ENCODE results near the gene VTI1A. TPM values are rescaled to one million over a fixed set of nuclear protein-coding genes. Genes with fewer than 3 reads are reported as not detected.

Gene VTI1A
- total RNA-seq, 1 donor from 2014 or later = 39.9 TPM

GRCh38 chr10:112778579-112778978, 331.6 kb downstream of the VTI1A start:
- no peak for DNase-seq (ENCODE audit: low spot score)
- H3K4me3 Mint-ChIP-seq = no peak overlapping the region
- no peaks in the 10 kb centered on the region for H3K36me3 Mint-ChIP-seq (ENCODE audit: low read depth)
- intact Hi-C loops (cut with micrococcal nuclease) = no loop called here
- H3K27ac Mint-ChIP-seq = no peak overlapping the region
- no peaks in the 10 kb centered on the region for H3K4me1 Mint-ChIP-seq (ENCODE audit: low read depth)
- no peaks in the 10 kb centered on the region for H3K9me3 Mint-ChIP-seq
- no peaks in the 10 kb centered on the region for H3K27me3 Mint-ChIP-seq (ENCODE audit: insufficient read depth)

DNA sequence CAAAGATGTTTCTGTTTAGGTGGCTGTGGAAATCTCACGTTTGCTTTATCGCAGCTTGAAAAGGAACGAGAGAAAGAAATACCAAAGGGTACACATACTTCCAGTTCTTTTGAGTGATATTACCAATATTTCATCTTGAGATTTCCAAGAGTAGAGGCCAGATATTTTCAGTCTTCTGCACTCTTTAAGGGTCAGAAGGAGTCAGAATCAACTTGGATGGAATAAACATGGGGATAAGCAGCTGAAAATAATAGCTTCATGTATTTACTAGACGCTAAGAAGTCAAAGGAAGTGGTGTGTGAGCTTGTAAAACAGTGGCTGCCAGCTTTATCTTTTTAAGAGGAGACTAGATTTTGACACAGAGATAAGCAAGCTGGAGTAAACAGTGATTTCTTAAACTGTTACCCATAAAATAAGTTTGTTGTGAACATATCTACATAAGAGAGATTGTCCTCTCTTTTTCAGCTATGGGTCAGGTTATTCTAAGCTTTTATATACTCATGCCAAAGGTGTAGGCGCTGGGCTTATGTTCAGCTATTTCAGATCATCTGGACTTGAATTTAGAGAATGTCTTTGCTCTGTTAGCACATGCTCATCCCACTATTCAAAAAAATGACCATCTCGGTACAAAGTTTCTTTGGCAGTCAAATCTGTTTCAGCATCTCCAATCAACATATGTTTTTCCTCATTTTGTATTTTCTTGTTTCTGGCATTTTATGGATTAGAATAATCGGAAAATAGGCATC, 332.2 kb downstream of the VTI1A start:
- Mint-ChIP-seq H3K27me3 (ENCODE audit: insufficient read depth) (no peaks in the 10 kb centered on the region), H3K4me3 (no peak overlapping the region), H3K36me3 (ENCODE audit: low read depth) (no peaks in the 10 kb centered on the region), H3K9me3 (no peaks in the 10 kb centered on the region), H3K27ac (no peak overlapping the region), H3K4me1 (ENCODE audit: low read depth) (no peaks in the 10 kb centered on the region)
- intact Hi-C loops (cut with micrococcal nuclease) = no loop called here
- no peak for DNase-seq (ENCODE audit: low spot score)

- Mint-ChIP-seq H3K4me1 (ENCODE audit: low read depth) (no peaks in the 10 kb centered on the region), H3K27ac (no peak overlapping the region), H3K9me3 (no peaks in the 10 kb centered on the region), H3K4me3 (no peak overlapping the region), H3K36me3 (ENCODE audit: low read depth) (no peaks in the 10 kb centered on the region), H3K27me3 (ENCODE audit: insufficient read depth) (no peaks in the 10 kb centered on the region)
- no peak for DNase-seq (ENCODE audit: low spot score)
- intact Hi-C loops (cut with micrococcal nuclease) = no loop called here
These were observed 335.3 kb downstream of the VTI1A start for GRCh38 chr10:112782200-112782907.

GRCh38 chr10:112783351-112784021, 336.5 kb downstream of the VTI1A start:
- H3K4me1 Mint-ChIP-seq (ENCODE audit: low read depth) = no peaks in the 10 kb centered on the region
- no peaks in the 10 kb centered on the region for H3K27me3 Mint-ChIP-seq (ENCODE audit: insufficient read depth)
- no peak overlapping the region for H3K27ac Mint-ChIP-seq
- no peaks in the 10 kb centered on the region for H3K9me3 Mint-ChIP-seq
- no peaks in the 10 kb centered on the region for H3K36me3 Mint-ChIP-seq (ENCODE audit: low read depth)
- DNase-seq (ENCODE audit: low spot score) = no peak
- H3K4me3 Mint-ChIP-seq = no peak overlapping the region
- intact Hi-C loops (cut with micrococcal nuclease) = no loop called here

- Mint-ChIP-seq H3K27ac (no peak overlapping the region), H3K4me3 (no peak overlapping the region), H3K4me1 (ENCODE audit: low read depth) (no peaks in the 10 kb centered on the region), H3K36me3 (ENCODE audit: low read depth) (no peaks in the 10 kb centered on the region), H3K9me3 (peaks cover under 1% of the 10 kb centered on the region), H3K27me3 (ENCODE audit: insufficient read depth) (no peaks in the 10 kb centered on the region)
- intact Hi-C loops (cut with micrococcal nuclease) = no loop called here
- no peak for DNase-seq (ENCODE audit: low spot score)
These were observed 337.0 kb downstream of the VTI1A start for GRCh38 chr10:112784022-112784461.

DNA sequence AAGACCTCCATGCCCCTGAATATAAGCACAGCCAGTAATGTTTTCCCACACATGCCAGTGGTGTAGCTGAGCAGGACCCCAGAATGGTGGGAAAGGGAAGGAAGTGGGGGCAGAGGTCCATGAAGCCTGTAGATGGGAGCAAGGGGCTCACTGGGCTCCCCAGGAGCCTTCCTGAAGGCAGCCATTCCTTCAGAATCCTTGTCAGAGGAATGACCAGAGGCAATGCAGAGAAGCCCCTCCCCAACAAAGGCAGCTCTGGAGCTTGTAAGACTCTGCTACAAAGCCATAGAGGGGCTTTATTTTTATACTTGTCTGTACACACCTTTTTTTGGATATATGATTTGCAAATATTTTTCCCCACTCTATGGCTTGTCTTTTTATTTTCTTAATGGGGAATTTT, 338.1 kb downstream of the VTI1A start:
- H3K9me3 Mint-ChIP-seq = peaks cover 7% of the 10 kb centered on the region
- H3K27ac Mint-ChIP-seq = no peak overlapping the region
- H3K4me3 Mint-ChIP-seq = no peak overlapping the region
- H3K36me3 Mint-ChIP-seq (ENCODE audit: low read depth) = peaks cover 2% of the 10 kb centered on the region
- H3K4me1 Mint-ChIP-seq (ENCODE audit: low read depth) = no peaks in the 10 kb centered on the region
- no peaks in the 10 kb centered on the region for H3K27me3 Mint-ChIP-seq (ENCODE audit: insufficient read depth)
- intact Hi-C loops (cut with micrococcal nuclease) = no loop called here
- DNase-seq (ENCODE audit: low spot score) = no peak

- Mint-ChIP-seq H3K9me3 (peaks cover 13% of the 10 kb centered on the region), H3K27ac (no peak overlapping the region), H3K27me3 (ENCODE audit: insufficient read depth) (no peaks in the 10 kb centered on the region), H3K4me3 (no peak overlapping the region), H3K36me3 (ENCODE audit: low read depth) (peaks cover 2% of the 10 kb centered on the region), H3K4me1 (ENCODE audit: low read depth) (no peaks in the 10 kb centered on the region)
- no peak for DNase-seq (ENCODE audit: low spot score)
- intact Hi-C loops (cut with micrococcal nuclease) = no loop called here
These were observed 342.2 kb downstream of the VTI1A start for GRCh38 chr10:112789248-112789647.

DNA sequence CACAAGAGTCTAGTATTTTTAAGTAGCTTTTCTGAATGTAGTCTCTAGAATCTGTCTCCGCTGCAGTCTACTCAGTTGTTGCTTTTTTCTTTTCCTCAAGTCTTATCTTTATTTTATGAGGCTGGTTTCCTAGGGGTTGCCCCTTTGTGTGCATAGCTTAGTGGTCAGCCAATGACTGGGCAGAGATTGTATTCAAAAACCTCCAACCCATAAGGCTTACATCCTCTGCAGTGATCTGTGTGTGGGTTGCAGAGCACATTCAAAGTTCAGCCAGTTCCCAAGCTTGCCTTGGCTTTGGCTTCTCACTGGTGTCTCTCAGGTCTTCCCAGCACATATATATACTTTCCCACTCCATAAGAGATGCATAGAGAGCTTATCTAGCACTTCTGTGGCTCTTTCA, 343.0 kb downstream of the VTI1A start:
- intact Hi-C loops (cut with micrococcal nuclease) = no loop called here
- H3K27ac Mint-ChIP-seq = no peak overlapping the region
- no peak overlapping the region for H3K4me3 Mint-ChIP-seq
- no peak for DNase-seq (ENCODE audit: low spot score)
- no peaks in the 10 kb centered on the region for H3K4me1 Mint-ChIP-seq (ENCODE audit: low read depth)
- no peaks in the 10 kb centered on the region for H3K27me3 Mint-ChIP-seq (ENCODE audit: insufficient read depth)
- peaks cover 2% of the 10 kb centered on the region for H3K36me3 Mint-ChIP-seq (ENCODE audit: low read depth)
- peaks cover 13% of the 10 kb centered on the region for H3K9me3 Mint-ChIP-seq

DNA sequence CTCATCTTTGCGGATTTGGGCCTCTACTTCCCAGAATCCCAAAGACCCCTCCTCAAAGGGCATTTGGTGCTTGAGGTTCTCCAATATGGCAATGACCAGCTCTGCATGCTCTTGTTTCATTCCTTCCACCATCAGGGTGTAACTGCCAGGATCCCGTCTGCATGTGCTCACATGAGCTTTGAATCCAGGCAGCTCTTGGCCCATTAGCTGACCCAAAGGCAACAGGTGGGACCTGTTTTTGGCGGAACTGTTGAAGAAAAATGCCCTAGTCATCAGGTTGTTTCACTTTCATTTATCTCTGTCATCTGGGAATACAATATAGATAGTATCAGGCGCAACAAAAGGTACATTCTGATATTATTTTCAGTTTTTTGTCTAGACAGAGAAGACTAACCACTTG, 343.9 kb downstream of the VTI1A start:
- H3K4me3 Mint-ChIP-seq = no peak overlapping the region

GRCh38 chr10:112791447-112791846, 344.4 kb downstream of the VTI1A start:
- intact Hi-C loops (cut with micrococcal nuclease) = no loop called here
- H3K27ac Mint-ChIP-seq = no peak overlapping the region
- no peak overlapping the region for H3K4me3 Mint-ChIP-seq
- peaks cover 13% of the 10 kb centered on the region for H3K9me3 Mint-ChIP-seq
- no peak for DNase-seq (ENCODE audit: low spot score)
- peaks cover 2% of the 10 kb centered on the region for H3K36me3 Mint-ChIP-seq (ENCODE audit: low read depth)
- H3K4me1 Mint-ChIP-seq (ENCODE audit: low read depth) = no peaks in the 10 kb centered on the region
- H3K27me3 Mint-ChIP-seq (ENCODE audit: insufficient read depth) = no peaks in the 10 kb centered on the region

More for the DNA sequence above, 343.9 kb downstream of the VTI1A start:
- Mint-ChIP-seq H3K4me1 (ENCODE audit: low read depth) (no peaks in the 10 kb centered on the region), H3K27me3 (ENCODE audit: insufficient read depth) (no peaks in the 10 kb centered on the region), H3K36me3 (ENCODE audit: low read depth) (peaks cover 2% of the 10 kb centered on the region), H3K27ac (no peak overlapping the region), H3K9me3 (peaks cover 13% of the 10 kb centered on the region)
- intact Hi-C loops (cut with micrococcal nuclease) = no loop called here
- DNase-seq (ENCODE audit: low spot score) = no peak

- no peak for DNase-seq (ENCODE audit: low spot score)
- no peak overlapping the region for H3K27ac Mint-ChIP-seq
- no peaks in the 10 kb centered on the region for H3K27me3 Mint-ChIP-seq (ENCODE audit: insufficient read depth)
- intact Hi-C loops (cut with micrococcal nuclease) = no loop called here
- H3K4me3 Mint-ChIP-seq = no peak overlapping the region
- H3K36me3 Mint-ChIP-seq (ENCODE audit: low read depth) = peaks cover 2% of the 10 kb centered on the region
- no peaks in the 10 kb centered on the region for H3K4me1 Mint-ChIP-seq (ENCODE audit: low read depth)
- H3K9me3 Mint-ChIP-seq = peaks cover 13% of the 10 kb centered on the region
These were observed 345.6 kb downstream of the VTI1A start for GRCh38 chr10:112792487-112793201.

GRCh38 chr10:112793202-112793921, 346.3 kb downstream of the VTI1A start:
- Mint-ChIP-seq H3K4me3 (no peak overlapping the region), H3K27ac (no peak overlapping the region), H3K36me3 (ENCODE audit: low read depth) (peaks cover 2% of the 10 kb centered on the region), H3K4me1 (ENCODE audit: low read depth) (no peaks in the 10 kb centered on the region), H3K9me3 (peaks cover 13% of the 10 kb centered on the region), H3K27me3 (ENCODE audit: insufficient read depth) (no peaks in the 10 kb centered on the region)
- no peak for DNase-seq (ENCODE audit: low spot score)
- intact Hi-C loops (cut with micrococcal nuclease) = no loop called here

All from activated T-helper 1 cell treated with anti-CD3 and anti-CD28 coated beads, Interleukin-12 subunit alpha, Interleukin-12 subunit beta, Interleukin-2, Interleukin-4 antibody, amounts not matched to agents 30 ng/mL and 10 ng/mL and 1 ng/mL, durations not matched to agents 14 hours and 24 hours and 36 hours (primary cell).